ENCODE results near the gene UNK. TPM values are rescaled to one million over a fixed set of nuclear protein-coding genes. Genes with fewer than 3 reads are reported as not detected.

UNK gene
- total and polyA plus RNA-seq, 9 of the 15 experiments (the other 6 are each of a cell fraction or from before 2014, with no cell fraction given), result 12.8 to 38.6 (median 24.8) TPM

GRCh38 chr17:75855310-75856061, 70.9 kb downstream of the UNK start, which contains the start of gene WBP2 (continued):
- 0 out of 2 replicates have a peak, but pooled peaks have one; percentile 39 for TF ChIP-seq ZNF449 (CRISPR knock-in tag; IDR thresholded peaks at IDR 0.05)
- no peak for TF ChIP-seq TCFL5 (CRISPR knock-in tag; conservative IDR thresholded peaks at IDR 0.05)
- peak; percentile 62; the same call in 1 of the 2 replicates for TF ChIP-seq THAP12 (CRISPR knock-in tag; IDR thresholded peaks at IDR 0.05)
- TF ChIP-seq ZNF511 (CRISPR knock-in tag; IDR thresholded peaks at IDR 0.05), result peak; percentile 27; the same call in 1 of the 2 replicates
- no peak for TF ChIP-seq ZBTB43 (CRISPR knock-in tag; IDR thresholded peaks at IDR 0.05)
- peak; percentile 56; the same call in 1 of the 2 replicates for TF ChIP-seq DMBX1 (CRISPR knock-in tag; IDR thresholded peaks at IDR 0.05; ENCODE audit: borderline replicate concordance)
- TF ChIP-seq HDAC8 (tag; IDR thresholded peaks at IDR 0.05), result no peak
- no peak for TF ChIP-seq ATF1 (CRISPR knock-in tag; IDR thresholded peaks at IDR 0.05)
- peak; percentile 87 for TF ChIP-seq ATF1 (tag; IDR thresholded peaks at IDR 0.05)
- peak in 1 of 2 experiments; percentile 68; a peak in 1 of 4 replicates for TF ChIP-seq BCLAF1 (IDR thresholded peaks at IDR 0.05; ENCODE audit: borderline replicate concordance in 1 of 2, control insufficient read depth in 1 of 2, low read depth in 2 of 2, low read length in 1 of 2)
- TF ChIP-seq VEZF1 (CRISPR knock-in tag; IDR thresholded peaks at IDR 0.05), result peak; percentile 76
- TF ChIP-seq U2AF1 (optimal IDR thresholded peaks at IDR 0.05; ENCODE audit: low read depth, low read length), result peak; percentile 53
- no peak for TF ChIP-seq ZNF146 (CRISPR knock-in tag; IDR thresholded peaks at IDR 0.05; ENCODE audit: unreplicated experiment)
- no peak for TF ChIP-seq ZNF780A (CRISPR knock-in tag; IDR thresholded peaks at IDR 0.05)
- TF ChIP-seq MIER1 (IDR thresholded peaks at IDR 0.05; ENCODE audit: low read depth), result no peak
